Measurements from ENCODE around the gene SCP2D1. TPM values are rescaled to one million over a fixed set of nuclear protein-coding genes. Genes with fewer than 3 reads are reported as not detected.

SCP2D1 gene
- total and polyA plus RNA-seq, 9 of the 15 experiments (the other 6 are each of a cell fraction or from before 2014, with no cell fraction given) = not detected

- in situ Hi-C loops (cut with MboI) = no loop called here
Observed at GRCh38 chr20:18837718-18838117, 24.1 kb downstream of the SCP2D1 start.

DNA sequence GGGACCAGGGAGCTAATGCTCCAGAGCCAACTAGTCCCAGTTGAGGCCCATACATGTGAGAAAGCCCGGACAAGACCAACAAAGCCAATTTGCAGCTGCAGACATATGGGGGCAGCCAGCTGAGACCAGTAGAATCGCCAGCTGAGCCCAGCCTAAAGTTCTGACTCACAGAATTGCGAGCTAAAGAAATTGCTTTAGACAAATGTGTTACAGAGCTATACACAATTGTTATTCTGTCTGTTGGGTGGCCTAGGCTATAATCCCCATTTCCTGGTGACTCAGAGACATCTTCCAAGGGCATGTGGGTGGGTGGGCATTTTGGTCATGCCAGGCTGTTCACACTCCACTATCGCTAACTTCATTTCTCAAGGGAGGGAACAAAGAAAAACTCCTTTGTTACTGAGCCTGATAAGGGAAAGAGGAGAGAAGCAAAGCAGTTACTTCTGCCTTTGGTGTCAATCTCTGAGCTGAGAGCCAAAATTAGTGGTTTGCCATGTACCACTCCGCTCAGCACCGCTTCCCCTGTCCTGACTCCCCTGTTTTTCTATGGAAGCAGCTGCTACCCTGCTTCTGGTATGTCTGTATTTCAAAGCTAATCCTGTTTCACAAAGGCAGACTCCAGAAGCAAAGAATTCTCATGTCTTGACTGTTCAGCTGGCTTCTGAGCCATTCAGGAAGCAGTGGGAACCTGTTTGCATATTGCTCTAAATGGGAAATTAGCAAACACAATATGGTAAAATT, 26.1 kb downstream of the SCP2D1 start:
- WGBS (ENCODE audit: insufficient coverage, low coverage, missing lambda C conversion rate) = 3% methylated on average over 6 of the region's 6 CpGs
- no peak overlapping the region for H3K4me2 ChIP-seq (ENCODE audit: insufficient read depth, low read length)
- H4K20me1 ChIP-seq (replicated peaks; ENCODE audit: control insufficient read depth, insufficient read depth, low read length) = no peaks in the 10 kb centered on the region
- no peak overlapping the region for H3K27ac ChIP-seq (ENCODE audit: extremely low read depth, low read depth, low read length)
- ATAC-seq (no peak), DNase-seq (ENCODE audit: extremely low read depth in 1 of 4, low spot score in 3 of 4) (no peak), FAIRE-seq (no peak)
- in situ Hi-C loops (cut with MboI) (no loop called here), intact Hi-C loops (cut with micrococcal nuclease) (no loop called here)
- no peaks in the 10 kb centered on the region for H3K36me3 ChIP-seq (ENCODE audit: control insufficient read depth, insufficient read depth, low read length)
- H3K9me1 ChIP-seq (ENCODE audit: control insufficient read depth, insufficient read depth, low read length) = no peaks in the 10 kb centered on the region
- no peak overlapping the region for H3K9ac ChIP-seq (ENCODE audit: insufficient read depth in 1 of 2, low read depth in 2 of 2, low read length in 2 of 2)
- ChIA-PET POLR2A (no interaction called here), CTCF (ENCODE audit: low intra/inter-chr PET ratio) (no interaction called here)
- H2AFZ ChIP-seq (ENCODE audit: low read depth, low read length) = no peak overlapping the region
- no peaks in the 10 kb centered on the region for H3K79me2 ChIP-seq (ENCODE audit: control insufficient read depth, insufficient read depth, low read length)
- BruUV-seq (replicated peaks) = no TSS peak
- no peaks in the 10 kb centered on the region for H3K4me1 ChIP-seq (replicated peaks in 1 of 2; ENCODE audit: control insufficient read depth in 2 of 2, insufficient read depth in 2 of 2, low read length in 2 of 2)
- no peaks in the 10 kb centered on the region for H3K9me3 ChIP-seq (replicated peaks; ENCODE audit: control insufficient read depth, insufficient read depth, low read depth, low read length)
- no peak overlapping the region for H3K4me3 ChIP-seq
- H3K27me3 ChIP-seq (ENCODE audit: control insufficient read depth in 2 of 2, insufficient read depth in 2 of 2, low read length in 2 of 2) = no peaks in the 10 kb centered on the region
- TF ChIP-seq SMARCA4 (IDR thresholded peaks at IDR 0.05) = no peak
- TF ChIP-seq ZNF318 (IDR thresholded peaks at IDR 0.05; ENCODE audit: borderline replicate concordance in 1 of 2, low read depth in 1 of 2) = no peak
- no peak for TF ChIP-seq SP2 (IDR thresholded peaks at IDR 0.05; ENCODE audit: extremely low read depth, low read depth, low read length, poor library complexity, severe bottlenecking)
- TF ChIP-seq RNF2 (IDR thresholded peaks at IDR 0.05) = no peak
- no peak for TF ChIP-seq KLF6 (CRISPR knock-in tag; IDR thresholded peaks at IDR 0.05; ENCODE audit: borderline replicate concordance)

More at GRCh38 chr20:18837718-18838117, 24.1 kb downstream of the SCP2D1 start:
- Histone ChIP-seq H3K27me3 (ENCODE audit: control insufficient read depth in 2 of 2, insufficient read depth in 2 of 2, low read length in 2 of 2) (no peaks in the 10 kb centered on the region), H3K4me2 (ENCODE audit: insufficient read depth, low read length) (no peak overlapping the region), H2AFZ (ENCODE audit: low read depth, low read length) (no peak overlapping the region), H3K4me1 (replicated peaks in 1 of 2; ENCODE audit: control insufficient read depth in 2 of 2, insufficient read depth in 2 of 2, low read length in 2 of 2) (no peaks in the 10 kb centered on the region), H4K20me1 (replicated peaks; ENCODE audit: control insufficient read depth, insufficient read depth, low read length) (no peaks in the 10 kb centered on the region), H3K27ac (ENCODE audit: extremely low read depth, low read depth, low read length) (no peak overlapping the region), H3K9me3 (replicated peaks; ENCODE audit: control insufficient read depth, insufficient read depth, low read depth, low read length) (no peaks in the 10 kb centered on the region), H3K79me2 (ENCODE audit: control insufficient read depth, insufficient read depth, low read length) (no peaks in the 10 kb centered on the region), H3K4me3 (no peak overlapping the region), H3K9ac (ENCODE audit: insufficient read depth in 1 of 2, low read depth in 2 of 2, low read length in 2 of 2) (no peak overlapping the region), H3K36me3 (ENCODE audit: control insufficient read depth, insufficient read depth, low read length) (no peaks in the 10 kb centered on the region), H3K9me1 (ENCODE audit: control insufficient read depth, insufficient read depth, low read length) (no peaks in the 10 kb centered on the region)
- POLR2A ChIA-PET = no interaction called here
- CTCF ChIA-PET (ENCODE audit: low intra/inter-chr PET ratio) = no interaction called here
- DNase-seq (ENCODE audit: extremely low read depth in 1 of 4, low spot score in 3 of 4) (no peak), ATAC-seq (no peak), FAIRE-seq (no peak)
- intact Hi-C loops (cut with micrococcal nuclease) = no loop called here
- 0% methylated on average over 3 of the region's 3 CpGs for WGBS (ENCODE audit: insufficient coverage, low coverage, missing lambda C conversion rate)
- no TSS peak for BruUV-seq (replicated peaks)
- no peak for TF ChIP-seq HDAC3 (IDR thresholded peaks at IDR 0.05; ENCODE audit: borderline replicate concordance, partially characterized antibody)
- TF ChIP-seq ZNF561 (CRISPR knock-in tag; conservative IDR thresholded peaks at IDR 0.05) = no peak
- no peak for TF ChIP-seq CHD4 (IDR thresholded peaks at IDR 0.05; ENCODE audit: insufficient read depth, insufficient replicate concordance, low read depth, low read length, poor library complexity, severe bottlenecking)
- no peak for TF ChIP-seq GTF2F1 (IDR thresholded peaks at IDR 0.05; ENCODE audit: low read depth, low read length)
- no peak for TF ChIP-seq L3MBTL2 (IDR thresholded peaks at IDR 0.05)
- no peak for TF ChIP-seq NCOA1 (IDR thresholded peaks at IDR 0.05; ENCODE audit: low read depth)

Data from K562 (cell line).